Measurements from ENCODE around the gene AATK. TPM values are rescaled to one million over a fixed set of nuclear protein-coding genes. Genes with fewer than 3 reads are reported as not detected.

The AATK gene
- total and polyA plus RNA-seq, 2 donors (not counting 3 experiments of a cell fraction or from before 2014, with no cell fraction given) = 0.69 to 1.00 TPM

DNA sequence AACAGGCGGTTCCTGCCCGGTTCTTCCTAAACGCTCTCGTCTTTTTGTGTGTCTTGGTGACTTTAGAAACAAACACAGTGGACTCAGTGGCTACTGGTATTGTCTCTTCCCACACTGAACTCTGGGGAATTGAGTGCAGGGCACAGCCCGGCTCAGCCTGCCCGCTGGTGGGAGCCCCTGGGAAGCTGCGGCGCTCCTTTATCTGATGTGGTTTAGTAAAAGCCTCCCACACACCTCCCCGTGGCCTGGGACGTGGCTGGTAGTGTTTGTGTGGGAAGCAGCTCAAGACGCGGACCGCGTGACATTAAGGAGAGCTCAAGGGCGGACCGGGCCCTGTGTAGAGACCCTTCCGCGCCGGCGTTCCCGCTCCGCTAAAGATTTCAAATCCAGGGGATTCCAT lies 56.1 kb downstream of the AATK start:
- FAIRE-seq = no peak
- Histone ChIP-seq H3K4me1 (ENCODE audit: control insufficient read depth, extremely low read depth, insufficient read depth, low read length) (no peaks in the 10 kb centered on the region), H3K27me3 (ENCODE audit: control insufficient read depth in 2 of 2, insufficient read depth in 2 of 2, low read length in 2 of 2) (no peaks in the 10 kb centered on the region), H3K9me3 (replicated peaks; ENCODE audit: control insufficient read depth, insufficient read depth, low read length) (no peaks in the 10 kb centered on the region), H3K79me2 (ENCODE audit: control insufficient read depth, insufficient read depth, low read length) (no peaks in the 10 kb centered on the region), H3K9ac (replicated peaks; ENCODE audit: extremely low read depth, insufficient read depth, low read length) (no peak overlapping the region), H4K20me1 (replicated peaks; ENCODE audit: control insufficient read depth, extremely low read depth, insufficient read depth, low read length) (no peaks in the 10 kb centered on the region), H3K27ac (ENCODE audit: insufficient read depth, low read depth, low read length) (no peak overlapping the region), H3K4me2 (ENCODE audit: insufficient read depth, low read length) (no peak overlapping the region), H3K36me3 (ENCODE audit: control insufficient read depth in 2 of 2, extremely low read depth in 1 of 2, insufficient read depth in 2 of 2, low read length in 2 of 2) (no peaks in the 10 kb centered on the region), H3K9me1 (replicated peaks; ENCODE audit: control insufficient read depth, extremely low read depth, insufficient read depth, low read length) (no peaks in the 10 kb centered on the region), H3K4me3 (replicated peaks in 1 of 3; ENCODE audit: insufficient read depth in 1 of 3, low read depth in 1 of 3, low read length in 3 of 3) (no peak overlapping the region), H2AFZ (ENCODE audit: low read depth, low read length) (no peak overlapping the region)
- dilution Hi-C loops (cut with MboI; ENCODE audit: extremely low pct_ligation_motif_present, low sequenced_read_pairs) = no loop called here
- intact Hi-C loops (cut with micrococcal nuclease) = no loop called here
- no peak for DNase-seq (ENCODE audit: low read depth, low spot score)
- POLR2A ChIA-PET = no interaction called here
- no TSS peak for BruUV-seq (replicated peaks)
- CTCF ChIA-PET = interaction anchor here (1.6 kb wide), 1 partner anchor 8 kb away, joined by 5 read pairs; no protein-coding TSS in a partner anchor
- TF ChIP-seq GATA2 (IDR thresholded peaks at IDR 0.05; ENCODE audit: insufficient read depth, insufficient read length, low read depth, low read length) (no peak), FOS (IDR thresholded peaks at IDR 0.05; ENCODE audit: borderline replicate concordance, insufficient read depth, low read length) (no peak), POLR2A (IDR thresholded peaks at IDR 0.05; ENCODE audit: low read depth, low read length) (no peak), EZH2 (IDR thresholded peaks at IDR 0.05; ENCODE audit: borderline replicate concordance, low read depth, low read length, severe bottlenecking) (no peak), JUN (IDR thresholded peaks at IDR 0.05; ENCODE audit: borderline replicate concordance, insufficient read depth, insufficient read length, low read depth) (no peak), POLR2AphosphoS5 (IDR thresholded peaks at IDR 0.05; ENCODE audit: insufficient read depth, low read depth, low read length) (no peak), MYC (IDR thresholded peaks at IDR 0.05; ENCODE audit: low read depth, low read length) (no peak)
- TF ChIP-seq, protein P1, sequence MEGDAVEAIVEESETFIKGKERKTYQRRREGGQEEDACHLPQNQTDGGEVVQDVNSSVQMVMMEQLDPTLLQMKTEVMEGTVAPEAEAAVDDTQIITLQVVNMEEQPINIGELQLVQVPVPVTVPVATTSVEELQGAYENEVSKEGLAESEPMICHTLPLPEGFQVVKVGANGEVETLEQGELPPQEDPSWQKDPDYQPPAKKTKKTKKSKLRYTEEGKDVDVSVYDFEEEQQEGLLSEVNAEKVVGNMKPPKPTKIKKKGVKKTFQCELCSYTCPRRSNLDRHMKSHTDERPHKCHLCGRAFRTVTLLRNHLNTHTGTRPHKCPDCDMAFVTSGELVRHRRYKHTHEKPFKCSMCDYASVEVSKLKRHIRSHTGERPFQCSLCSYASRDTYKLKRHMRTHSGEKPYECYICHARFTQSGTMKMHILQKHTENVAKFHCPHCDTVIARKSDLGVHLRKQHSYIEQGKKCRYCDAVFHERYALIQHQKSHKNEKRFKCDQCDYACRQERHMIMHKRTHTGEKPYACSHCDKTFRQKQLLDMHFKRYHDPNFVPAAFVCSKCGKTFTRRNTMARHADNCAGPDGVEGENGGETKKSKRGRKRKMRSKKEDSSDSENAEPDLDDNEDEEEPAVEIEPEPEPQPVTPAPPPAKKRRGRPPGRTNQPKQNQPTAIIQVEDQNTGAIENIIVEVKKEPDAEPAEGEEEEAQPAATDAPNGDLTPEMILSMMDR (IDR thresholded peaks at IDR 0.05; ENCODE audit: extremely low read depth in 1 of 2, insufficient read depth in 1 of 2, low read depth in 1 of 2, low read length in 2 of 2) = no peak
- TF ChIP-seq, protein P2, sequence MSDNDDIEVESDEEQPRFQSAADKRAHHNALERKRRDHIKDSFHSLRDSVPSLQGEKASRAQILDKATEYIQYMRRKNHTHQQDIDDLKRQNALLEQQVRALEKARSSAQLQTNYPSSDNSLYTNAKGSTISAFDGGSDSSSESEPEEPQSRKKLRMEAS (IDR thresholded peaks at IDR 0.05; ENCODE audit: insufficient read depth, insufficient read length) = no peak

Data from endothelial cell of umbilical vein (primary cell).